Caco-2 (cell line): ENCODE measurements around the gene GALNT18. TPM values are rescaled to one million over a fixed set of nuclear protein-coding genes. Genes with fewer than 3 reads are reported as not detected.

Experiments
- BruUV-seq: library from RNA; stranded (reverse); fragments of 400-500 nt; replicated peaks from 2 replicates; lab custom pipeline; 2021; lab: Mats Ljungman, UMichigan
- CTCF ChIA-PET: fragments of 300-600 bp; sonication (Branson Sonifier 250); formaldehyde crosslinking; loops from one replicate; lab custom pipeline; 2022; ENCODE audit warnings: antibody characterized with exemption; lab: Charles Lee
- POLR2A ChIA-PET: fragments of 300-600 bp; sonication (Branson Sonifier 250); formaldehyde crosslinking; loops from one replicate; lab custom pipeline; 2022; ENCODE audit warnings: antibody characterized with exemption; lab: Charles Lee
- DNase-seq, 2 experiments: peaks; one replicate each; pipeline versions ENCODE4 v3.0.0 to v3.0.0-alpha.2; 2020 to 2022
- H3K27me3 ChIP-seq: replicated peaks from 2 replicates; pipeline ENCODE4 v1.6.0; 2011; ENCODE audit warnings: low read length; ENCODE audit not compliant: control insufficient read depth, insufficient read depth
- H3K36me3 ChIP-seq: 2 replicates; pipeline ENCODE4 v1.5.1; 2011; ENCODE audit warnings: low read length; ENCODE audit not compliant: control insufficient read depth, insufficient read depth
- H3K4me1 ChIP-seq: fragments of 250-450 bp; sonication (Bioruptor Pico); 2 replicates; pipeline ENCODE4 v1.5.1; 2020; ENCODE audit warnings: mild to moderate bottlenecking
- H3K4me3 ChIP-seq: 2 replicates; pipeline ENCODE4 v1.5.1; 2011; ENCODE audit warnings: low read depth, mild to moderate bottlenecking, control low read depth, low read length
- H3K9me3 ChIP-seq: fragments of 250-450 bp; sonication (Bioruptor Pico); 2 replicates; pipeline ENCODE4 v1.5.1; 2020; ENCODE audit warnings: mild to moderate bottlenecking, moderate library complexity
- H3K27ac Mint-ChIP-seq: one replicate; pipeline ENCODE4 v1.8.0; 2022; ENCODE audit warnings: mixed read lengths; ENCODE audit not compliant: unreplicated experiment
- H3K27me3 Mint-ChIP-seq: one replicate; pipeline ENCODE4 v1.8.0; 2022; ENCODE audit warnings: mixed read lengths; ENCODE audit not compliant: insufficient read depth, unreplicated experiment
- H3K36me3 Mint-ChIP-seq: one replicate; pipeline ENCODE4 v1.8.0; 2022; ENCODE audit warnings: mild to moderate bottlenecking, mixed read lengths; ENCODE audit not compliant: insufficient read depth, unreplicated experiment
- H3K4me1 Mint-ChIP-seq: one replicate; pipeline ENCODE4 v1.8.0; 2022; ENCODE audit warnings: low read depth, mixed read lengths; ENCODE audit not compliant: unreplicated experiment
- H3K4me3 Mint-ChIP-seq: one replicate; pipeline ENCODE4 v1.8.0; 2022; ENCODE audit warnings: mild to moderate bottlenecking, moderate library complexity, mixed read lengths; ENCODE audit not compliant: unreplicated experiment
- H3K9me3 Mint-ChIP-seq: one replicate; pipeline ENCODE4 v1.8.0; 2022; ENCODE audit warnings: mixed read lengths; ENCODE audit not compliant: unreplicated experiment
- CTCF ChIP-seq, 2 experiments: fragments of 200-600 bp in 1 of 2; IDR thresholded peaks; 1 replicate in 1 of 2; 2 replicates in 1 of 2; pipeline versions ENCODE4 v1.5.1 to v1.8.0; 2011 to 2022; ENCODE audit warnings: antibody characterized with exemption in 1 of 2, control low read depth in 1 of 2, inconsistent platforms in 1 of 2, low read depth in 1 of 2, low read length in 1 of 2, mild to moderate bottlenecking in 1 of 2, moderate library complexity in 1 of 2; ENCODE audit not compliant: insufficient read depth in 1 of 2, severe bottlenecking in 1 of 2, unreplicated experiment in 1 of 2
- intact Hi-C: fragments of 100-400 bp; cut with micrococcal nuclease; formaldehyde crosslinking; loops from one replicate; pipeline ENCODE4 v1.10.0; 2022; ENCODE audit not compliant: unreplicated experiment
- total RNA-seq: library from RNA; stranded (reverse); gene quantifications from 2 replicates; pipeline ENCODE4 v1.2.3, GENCODE V29; 2022

Gene GALNT18
- total RNA-seq, 1 experiment from 2014 or later = 0.43 TPM

DNA sequence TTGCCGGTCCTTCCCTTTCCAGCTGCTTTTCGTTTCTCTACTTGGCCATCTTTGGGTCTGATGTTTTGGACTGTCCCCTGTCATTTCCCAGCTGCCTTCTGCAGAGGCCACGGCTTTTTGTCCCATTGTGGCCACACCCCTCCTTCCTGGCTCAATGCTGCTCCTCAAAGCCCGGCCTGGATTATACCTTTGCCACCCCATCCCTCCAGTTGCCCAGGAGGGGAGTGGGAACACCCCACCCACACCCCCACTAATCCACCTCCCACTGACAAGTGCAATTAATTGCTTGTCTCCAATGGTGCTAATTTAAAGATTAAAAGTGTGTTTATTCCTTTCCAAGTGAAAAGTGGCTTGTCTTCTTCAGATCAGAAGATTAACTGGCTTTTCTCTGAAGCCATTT lies 234.6 kb downstream of the GALNT18 start:
- Mint-ChIP-seq H3K36me3 (no peaks in the 10 kb centered on the region), H3K4me3 (no peak overlapping the region), H3K27me3 (peaks cover 14% of the 10 kb centered on the region), H3K27ac (no peak overlapping the region), H3K9me3 (no peaks in the 10 kb centered on the region), H3K4me1 (no peaks in the 10 kb centered on the region)
- H3K36me3 ChIP-seq = no peaks in the 10 kb centered on the region
- no peaks in the 10 kb centered on the region for H3K4me1 ChIP-seq
- H3K27me3 ChIP-seq = no peaks in the 10 kb centered on the region
- intact Hi-C loops = no loop called here
- H3K4me3 ChIP-seq = no peak overlapping the region
- H3K9me3 ChIP-seq = no peaks in the 10 kb centered on the region; the same call in 1 of the 2 replicates
- TF ChIP-seq CTCF (IDR thresholded peaks at IDR 0.05; ENCODE audit: insufficient read depth in 1 of 2, low read depth in 1 of 2, low read length in 1 of 2, severe bottlenecking in 1 of 2, unreplicated experiment in 1 of 2) = no peak
- CTCF ChIA-PET = no interaction called here
- no TSS peak for BruUV-seq
- no peak for DNase-seq
- POLR2A ChIA-PET = no interaction called here

- Mint-ChIP-seq H3K36me3 (no peaks in the 10 kb centered on the region), H3K4me3 (no peak overlapping the region), H3K27me3 (peaks cover 11% of the 10 kb centered on the region), H3K9me3 (no peaks in the 10 kb centered on the region), H3K4me1 (no peaks in the 10 kb centered on the region), H3K27ac (no peak overlapping the region)
- H3K4me1 ChIP-seq = no peaks in the 10 kb centered on the region
- intact Hi-C loops = no loop called here
- ChIA-PET CTCF (no interaction called here), POLR2A (no interaction called here)
- H3K36me3 ChIP-seq = no peaks in the 10 kb centered on the region
- no peak for TF ChIP-seq CTCF (IDR thresholded peaks at IDR 0.05; ENCODE audit: insufficient read depth in 1 of 2, low read depth in 1 of 2, low read length in 1 of 2, severe bottlenecking in 1 of 2, unreplicated experiment in 1 of 2)
- BruUV-seq = no TSS peak
- H3K4me3 ChIP-seq = no peak overlapping the region
- no peak for DNase-seq
- H3K27me3 ChIP-seq = no peaks in the 10 kb centered on the region
- H3K9me3 ChIP-seq = no peaks in the 10 kb centered on the region; the same call in 1 of the 2 replicates
Measured at GRCh38 chr11:11384829-11385228, 237.0 kb downstream of the GALNT18 start.

GRCh38 chr11:11383995-11384394 lies 237.8 kb downstream of the GALNT18 start:
- ChIA-PET CTCF (no interaction called here), POLR2A (no interaction called here)
- no peak overlapping the region for H3K4me3 ChIP-seq
- no peak for TF ChIP-seq CTCF (IDR thresholded peaks at IDR 0.05; ENCODE audit: insufficient read depth in 1 of 2, low read depth in 1 of 2, low read length in 1 of 2, severe bottlenecking in 1 of 2, unreplicated experiment in 1 of 2)
- Mint-ChIP-seq H3K4me1 (no peaks in the 10 kb centered on the region), H3K4me3 (no peak overlapping the region), H3K27ac (no peak overlapping the region), H3K36me3 (no peaks in the 10 kb centered on the region), H3K27me3 (peaks cover 11% of the 10 kb centered on the region), H3K9me3 (no peaks in the 10 kb centered on the region)
- no TSS peak for BruUV-seq
- H3K9me3 ChIP-seq = no peaks in the 10 kb centered on the region; the same call in 1 of the 2 replicates
- no peak for DNase-seq
- intact Hi-C loops = no loop called here
- no peaks in the 10 kb centered on the region for H3K36me3 ChIP-seq
- no peaks in the 10 kb centered on the region; the same call in 1 of the 2 replicates for H3K27me3 ChIP-seq
- H3K4me1 ChIP-seq = no peaks in the 10 kb centered on the region
